GM23338 (cell line): ENCODE data around the gene SCG3.

ENCODE experiments used
- CTCF ChIP-seq, 2 experiments: fragments of 200-600 bp in 1 of 2; sonication (generic) in 1 of 2; conservative IDR thresholded peaks; 2 replicates each; pipeline versions ENCODE4 v1.5.1 to v1.6.1; 2016 to 2017; ENCODE audit warnings: antibody characterized with exemption in 2 of 2, low read depth in 2 of 2, mild to moderate bottlenecking in 2 of 2, moderate library complexity in 1 of 2
- EZH2 ChIP-seq: fragments of 200-600 bp; sonication (generic); IDR thresholded peaks from one replicate; pipeline ENCODE4 v1.8.0; 2017; ENCODE audit warnings: antibody characterized with exemption, mild to moderate bottlenecking, low read depth; ENCODE audit not compliant: unreplicated experiment
- EZH2phosphoT487 ChIP-seq: fragments of 200-600 bp; sonication (generic); IDR thresholded peaks from one replicate; pipeline ENCODE4 v1.8.1; 2018; ENCODE audit warnings: antibody characterized with exemption; ENCODE audit not compliant: unreplicated experiment
- JUNB ChIP-seq: IDR thresholded peaks from one replicate; pipeline ENCODE4 v1.6.1; 2016; ENCODE audit warnings: antibody characterized with exemption; ENCODE audit not compliant: unreplicated experiment

DNA sequence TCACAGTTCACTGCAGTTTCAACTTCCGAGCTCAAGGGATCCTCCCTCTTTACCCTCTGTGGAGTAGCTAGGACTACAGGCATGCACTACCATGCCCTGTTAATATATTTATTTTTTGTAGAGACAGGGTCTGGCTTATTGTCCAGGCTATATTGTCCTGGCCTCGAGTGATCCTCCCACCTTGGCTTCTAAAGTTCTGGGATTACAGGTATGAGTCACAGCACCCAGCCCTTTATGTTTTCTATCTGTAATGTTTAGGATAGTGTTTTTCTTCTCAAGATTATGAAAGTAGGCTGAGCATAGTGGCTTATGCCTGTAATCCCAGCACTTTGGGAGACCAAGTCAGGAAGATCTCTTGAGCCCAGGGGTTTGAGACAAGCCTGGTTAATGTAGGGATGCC, 11.9 kb upstream of the SCG3 start:
- TF ChIP-seq CTCF (conservative IDR thresholded peaks at IDR 0.05; ENCODE audit: low read depth in 2 of 2) (no peak), EZH2phosphoT487 (no peak), JUNB (no peak), EZH2 (no peak)
